VCaP (cell line): ENCODE measurements around the gene UBE2N.
"Not testable (repeated sequence)": the region's sequence is repeated elsewhere in the genome, so short reads cannot be mapped to it uniquely, and the experiment has no call there.

ENCODE experiments used
- H3K27ac ChIP-seq: fragments of 450-650 bp; 2 replicates; pipeline ENCODE4 v1.5.1; 2017
- TF ChIP-seq, protein P1 (sequence below): fragments of 450-650 bp; conservative IDR thresholded peaks from 2 replicates; pipeline ENCODE4 v1.5.1; 2017; ENCODE audit warnings: mild to moderate bottlenecking, moderate library complexity

UBE2N gene

DNA sequence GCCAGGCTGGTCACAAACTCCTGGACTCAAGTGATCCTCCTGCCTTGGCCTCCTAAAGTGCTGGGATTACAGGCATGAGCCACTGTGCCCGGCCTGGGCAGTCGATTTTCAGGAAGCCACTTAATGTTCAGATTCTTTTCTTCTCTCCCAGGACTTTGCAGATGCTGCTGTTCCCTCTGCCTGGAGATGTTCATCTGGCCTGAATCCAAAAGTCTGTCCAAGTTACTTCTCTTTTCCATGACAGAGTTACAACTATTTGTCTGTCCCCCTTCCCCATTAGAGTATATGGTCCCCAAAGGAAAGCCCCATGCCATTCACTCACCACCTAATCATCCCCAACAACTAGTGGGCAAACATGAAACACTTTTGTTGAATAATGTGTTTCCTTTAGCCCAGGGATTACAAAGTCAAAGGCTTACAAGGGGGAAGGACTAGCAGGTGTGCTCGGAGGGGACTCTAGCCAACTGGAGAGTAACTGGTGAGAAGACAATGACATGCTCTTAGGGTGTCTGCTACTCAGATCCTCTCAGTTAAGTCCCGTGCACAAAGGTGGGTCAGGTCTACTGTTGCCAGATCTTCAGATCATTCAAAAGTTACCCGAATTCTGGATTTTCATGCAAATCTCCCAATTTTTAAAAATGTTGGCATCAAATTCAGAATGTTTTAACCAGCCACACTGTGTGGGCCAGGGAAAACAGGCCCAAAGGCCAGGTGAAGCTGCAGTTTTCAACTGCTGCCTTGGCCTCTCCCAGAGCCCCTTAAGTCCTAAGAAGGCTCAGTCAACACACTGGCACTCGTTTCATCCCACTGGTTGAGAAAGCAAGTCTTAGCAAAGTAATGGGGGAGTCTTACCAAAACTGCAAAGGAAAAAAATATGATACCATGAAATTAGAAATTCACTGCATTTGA is 34.4 kb downstream of the UBE2N start:
- H3K27ac ChIP-seq: peak overlapping the region; percentile 51; the same call in 1 of the 2 replicates
- TF ChIP-seq, protein P1, sequence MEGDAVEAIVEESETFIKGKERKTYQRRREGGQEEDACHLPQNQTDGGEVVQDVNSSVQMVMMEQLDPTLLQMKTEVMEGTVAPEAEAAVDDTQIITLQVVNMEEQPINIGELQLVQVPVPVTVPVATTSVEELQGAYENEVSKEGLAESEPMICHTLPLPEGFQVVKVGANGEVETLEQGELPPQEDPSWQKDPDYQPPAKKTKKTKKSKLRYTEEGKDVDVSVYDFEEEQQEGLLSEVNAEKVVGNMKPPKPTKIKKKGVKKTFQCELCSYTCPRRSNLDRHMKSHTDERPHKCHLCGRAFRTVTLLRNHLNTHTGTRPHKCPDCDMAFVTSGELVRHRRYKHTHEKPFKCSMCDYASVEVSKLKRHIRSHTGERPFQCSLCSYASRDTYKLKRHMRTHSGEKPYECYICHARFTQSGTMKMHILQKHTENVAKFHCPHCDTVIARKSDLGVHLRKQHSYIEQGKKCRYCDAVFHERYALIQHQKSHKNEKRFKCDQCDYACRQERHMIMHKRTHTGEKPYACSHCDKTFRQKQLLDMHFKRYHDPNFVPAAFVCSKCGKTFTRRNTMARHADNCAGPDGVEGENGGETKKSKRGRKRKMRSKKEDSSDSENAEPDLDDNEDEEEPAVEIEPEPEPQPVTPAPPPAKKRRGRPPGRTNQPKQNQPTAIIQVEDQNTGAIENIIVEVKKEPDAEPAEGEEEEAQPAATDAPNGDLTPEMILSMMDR: no peak

DNA sequence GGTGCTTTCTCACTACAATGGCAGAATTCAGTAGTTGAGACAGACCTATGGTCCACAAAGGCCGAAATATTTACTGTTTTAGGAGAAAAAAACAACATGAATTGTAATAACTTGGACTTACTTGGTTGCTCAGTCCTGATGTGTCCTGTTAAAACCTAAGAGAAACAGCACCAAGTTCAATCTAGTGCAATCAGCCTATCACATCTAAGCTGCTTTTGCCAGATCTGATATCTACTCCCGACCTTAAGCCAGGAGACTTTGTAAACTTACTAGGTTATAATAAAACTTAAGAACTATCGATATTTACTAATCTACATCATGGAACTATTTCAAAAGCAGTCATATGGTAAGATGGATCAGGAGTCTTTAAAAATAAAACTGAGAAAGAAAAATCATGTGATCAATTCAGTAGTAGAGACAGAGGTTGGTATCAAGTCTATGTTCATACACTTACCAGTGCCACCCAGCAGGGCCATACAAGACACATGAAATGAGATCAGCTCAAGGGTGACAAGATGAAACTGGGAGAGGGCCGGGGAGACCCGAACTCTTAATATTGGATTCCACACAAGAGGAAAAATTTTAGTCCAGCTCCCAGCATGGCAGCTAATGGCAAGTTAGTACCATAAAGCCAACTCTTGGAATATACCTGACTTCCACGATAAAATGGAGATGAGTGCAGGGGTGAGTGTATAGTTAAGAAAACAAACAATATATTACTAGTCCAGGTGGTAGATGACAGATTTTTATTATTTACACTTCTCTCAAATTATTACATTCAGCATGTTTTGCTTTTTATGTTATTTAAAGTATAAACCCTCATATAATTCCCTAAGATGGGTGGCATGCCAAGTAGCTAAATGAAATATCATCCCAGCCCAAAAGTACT is 36.5 kb downstream of the UBE2N start:
- peak overlapping the region; percentile 34 for H3K27ac ChIP-seq

DNA sequence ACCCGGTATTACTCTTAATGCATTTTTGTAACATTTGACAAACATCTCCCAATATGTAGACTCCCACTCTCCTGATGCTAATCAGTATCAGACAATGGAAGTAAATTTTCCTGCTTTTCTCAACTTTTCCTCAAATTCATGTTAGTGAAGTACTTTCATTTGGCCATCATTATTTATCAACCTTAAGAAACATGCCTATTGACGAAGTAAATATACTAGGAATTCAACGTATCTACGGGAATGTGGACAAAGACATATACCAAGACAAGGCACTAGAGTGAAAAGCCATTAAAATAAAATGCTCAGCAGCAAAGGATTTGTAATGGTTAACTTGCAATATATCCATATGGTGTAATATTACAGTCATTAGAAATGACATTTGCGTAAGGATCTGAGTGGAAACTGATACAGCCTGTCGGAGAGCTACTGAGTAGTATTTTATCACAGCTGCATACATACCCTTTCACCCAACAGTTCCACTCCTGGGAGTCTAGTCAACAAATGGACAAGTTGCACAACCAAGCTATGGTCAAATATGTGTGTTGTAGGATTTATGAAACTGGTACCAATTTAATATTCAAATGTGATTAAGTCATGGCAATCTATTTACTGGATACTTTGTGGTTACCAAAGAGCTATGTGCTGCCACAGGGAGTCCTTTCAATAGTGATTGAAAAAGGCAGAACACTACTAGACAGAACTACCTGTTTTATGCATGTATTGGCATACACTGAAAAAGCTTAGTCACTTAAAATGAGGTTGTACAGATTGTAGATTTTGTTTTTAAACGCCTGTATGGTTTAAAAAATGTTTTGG is 37.6 kb downstream of the UBE2N start:
- TF ChIP-seq, protein P1: no peak
- H3K27ac ChIP-seq: no peak overlapping the region; the same call in 1 of the 2 replicates

More for the DNA sequence above, 36.5 kb downstream of the UBE2N start:
- TF ChIP-seq, protein P1: no peak

DNA sequence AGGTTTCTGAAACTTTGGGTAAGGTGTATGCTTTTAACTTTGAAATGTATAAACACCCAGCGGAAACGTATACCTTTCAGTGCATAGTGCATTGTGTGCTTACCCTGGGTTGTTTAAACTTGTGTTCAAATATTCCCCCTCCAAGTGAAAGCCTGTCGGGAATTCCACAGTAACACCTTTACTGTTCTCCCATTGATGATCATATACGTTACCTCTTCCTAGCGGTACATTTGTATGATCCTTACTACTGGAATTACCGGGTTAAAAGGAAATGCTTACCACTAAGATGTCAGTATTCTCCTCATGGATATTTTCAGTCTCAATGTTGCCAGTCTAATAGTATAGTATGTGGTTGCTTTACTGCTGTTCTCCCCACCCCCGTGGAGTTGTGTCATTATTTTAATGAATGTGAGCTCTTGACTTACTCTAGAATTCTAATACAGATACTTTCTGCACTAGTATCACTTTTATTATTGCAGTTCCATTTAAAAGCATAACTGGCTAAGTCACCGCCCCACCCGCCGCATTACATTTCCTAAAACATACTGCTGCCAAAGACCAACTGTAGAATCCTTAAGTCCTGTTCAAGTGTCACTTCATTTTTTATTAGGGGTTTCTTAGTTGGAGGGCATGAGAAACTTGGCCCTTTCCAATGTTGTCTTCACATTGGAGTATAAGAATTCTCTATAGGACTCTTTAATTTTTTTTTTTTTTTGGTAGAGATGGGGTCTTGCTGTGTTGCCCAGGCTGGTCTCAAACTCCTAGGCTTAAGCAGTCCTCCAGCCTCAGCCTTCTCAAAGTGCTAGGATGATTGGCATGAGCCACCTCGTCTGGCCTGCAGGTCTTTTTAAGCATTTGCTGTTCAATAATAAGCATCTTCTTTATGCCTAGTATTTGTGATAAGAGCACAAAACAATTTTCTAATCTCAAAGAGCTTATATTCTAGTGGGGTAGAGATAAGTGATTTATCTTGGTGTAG is 39.1 kb downstream of the UBE2N start:
- no peak overlapping the region for H3K27ac ChIP-seq
- TF ChIP-seq, protein P1: no peak

DNA sequence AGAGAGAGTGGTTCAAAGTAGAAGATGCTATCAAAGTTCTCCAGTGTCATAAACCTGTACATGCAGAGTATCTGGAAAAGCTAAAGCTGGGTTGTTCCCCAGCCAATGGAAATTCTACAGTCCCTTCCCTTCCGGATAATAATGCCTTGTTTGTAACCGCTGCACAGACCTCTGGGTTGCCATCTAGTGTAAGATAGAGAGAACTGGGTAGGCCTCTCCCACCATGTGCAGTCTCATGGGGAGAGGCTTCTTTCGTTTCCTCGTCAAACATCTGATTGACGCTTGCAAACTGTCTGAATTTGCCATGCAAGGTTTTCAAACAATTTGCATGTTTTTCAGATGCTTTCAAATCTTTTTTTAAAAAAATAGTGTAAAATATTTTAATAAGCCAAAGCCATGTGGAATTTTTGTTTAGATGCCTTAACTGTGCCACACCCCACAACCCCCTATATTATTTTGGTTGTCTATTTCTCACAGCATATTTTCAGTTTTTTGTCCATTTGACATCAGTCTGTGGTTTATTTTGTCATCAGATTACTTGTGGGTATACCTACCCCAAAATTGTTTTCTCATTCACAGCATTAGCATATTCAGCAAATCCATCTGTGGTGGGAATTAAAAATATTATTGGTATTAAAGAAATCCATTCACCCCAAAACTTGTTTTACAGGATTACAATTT is 42.4 kb downstream of the UBE2N start:
- TF ChIP-seq, protein P1: peak; percentile 25; the same call in 1 of the 2 replicates
- H3K27ac ChIP-seq: not testable (repeated sequence)

DNA sequence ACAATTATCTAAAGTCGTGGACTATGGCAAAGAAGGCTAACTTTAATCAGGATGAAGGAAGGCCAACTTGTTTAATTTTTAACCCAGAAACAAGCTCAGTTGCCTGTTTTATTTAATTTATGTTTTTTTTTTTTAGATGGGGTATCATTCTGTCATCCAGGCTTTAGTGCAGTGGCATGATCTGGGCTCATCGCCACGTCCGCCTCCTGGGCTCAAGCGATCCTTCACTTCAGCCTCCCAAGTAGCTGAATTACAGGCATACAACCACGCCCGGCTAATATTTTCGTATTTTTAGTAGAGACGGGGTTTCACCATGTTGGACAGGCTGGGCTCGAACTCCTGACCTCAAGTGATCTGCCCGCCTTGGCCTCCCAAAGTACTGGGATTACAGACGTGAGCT is 44.3 kb downstream of the UBE2N start:
- no peak overlapping the region for H3K27ac ChIP-seq
- TF ChIP-seq, protein P1: no peak
